GM15510 (cell line): ENCODE measurements around the gene PCDHGA12.
"Not testable (repeated sequence)": the region's sequence is repeated elsewhere in the genome, so short reads cannot be mapped to it uniquely, and the experiment has no call there.

ENCODE experiments used
- POLR2A ChIP-seq: IDR thresholded peaks from 3 replicates; pipeline ENCODE4 v1.6.1; 2011; ENCODE audit warnings: borderline replicate concordance; ENCODE audit not compliant: insufficient read length; ENCODE audit errors: extremely low read depth

PCDHGA12 gene

GRCh38 chr5:141430332-141431113, at the start of gene PCDHGA12:
Gene PCDHGA12 (plus strand): TSS chr5:141430507. CDS start chr5:141430760, 253 bp downstream.
- TF ChIP-seq POLR2A, result no peak

GRCh38 chr5:141382469-141383294, 47.6 kb upstream of the PCDHGA12 start, which contains the start of gene PCDHGA7:
Gene PCDHGA7 (plus strand): TSS chr5:141382742. CDS start chr5:141382900, 158 bp downstream.
- TF ChIP-seq POLR2A, result no peak

DNA sequence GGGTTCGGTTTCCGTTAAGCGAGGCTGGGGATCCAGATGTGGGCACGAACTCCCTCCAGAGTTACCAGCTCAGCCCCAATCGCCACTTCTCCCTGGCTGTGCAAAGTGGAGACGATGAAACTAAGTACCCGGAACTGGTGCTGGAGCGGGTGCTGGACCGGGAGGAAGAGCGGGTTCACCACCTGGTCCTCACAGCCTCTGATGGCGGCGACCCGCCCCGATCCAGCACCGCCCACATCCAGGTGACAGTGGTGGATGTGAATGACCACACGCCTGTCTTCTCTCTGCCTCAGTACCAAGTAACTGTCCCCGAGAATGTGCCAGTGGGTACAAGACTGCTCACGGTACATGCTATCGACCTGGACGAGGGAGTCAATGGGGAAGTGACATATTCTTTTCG, 47.0 kb upstream of the PCDHGA12 start:
- no peak for TF ChIP-seq POLR2A

DNA sequence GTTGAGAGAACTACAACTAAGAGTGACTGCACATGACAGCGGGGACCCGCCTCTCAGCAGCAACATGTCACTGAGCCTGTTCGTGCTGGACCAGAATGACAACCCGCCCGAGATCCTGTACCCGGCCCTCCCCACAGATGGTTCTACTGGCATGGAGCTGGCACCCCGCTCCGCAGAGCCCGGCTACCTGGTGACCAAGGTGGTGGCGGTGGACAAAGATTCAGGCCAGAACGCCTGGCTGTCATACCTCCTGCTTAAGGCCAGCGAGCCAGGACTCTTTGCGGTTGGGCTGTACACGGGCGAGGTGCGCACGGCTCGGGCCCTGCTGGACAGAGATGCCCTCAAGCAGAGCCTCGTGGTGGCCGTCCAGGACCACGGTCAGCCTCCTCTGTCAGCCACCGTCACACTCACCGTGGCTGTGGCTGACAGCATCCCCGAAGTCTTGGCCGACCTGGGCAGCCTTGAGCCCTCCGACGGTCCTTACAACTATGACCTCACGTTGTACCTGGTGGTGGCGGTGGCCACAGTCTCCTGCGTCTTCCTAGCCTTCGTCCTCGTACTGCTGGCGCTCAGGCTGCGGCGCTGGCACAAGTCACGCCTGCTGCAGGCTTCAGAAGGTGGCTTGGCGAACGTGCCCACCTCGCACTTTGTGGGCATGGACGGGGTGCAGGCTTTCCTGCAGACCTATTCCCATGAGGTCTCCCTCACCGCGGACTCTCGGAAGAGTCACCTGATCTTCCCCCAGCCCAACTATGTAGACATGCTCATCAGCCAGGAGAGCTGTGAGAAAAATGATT, 45.6 kb upstream of the PCDHGA12 start:
- no peak for TF ChIP-seq POLR2A

DNA sequence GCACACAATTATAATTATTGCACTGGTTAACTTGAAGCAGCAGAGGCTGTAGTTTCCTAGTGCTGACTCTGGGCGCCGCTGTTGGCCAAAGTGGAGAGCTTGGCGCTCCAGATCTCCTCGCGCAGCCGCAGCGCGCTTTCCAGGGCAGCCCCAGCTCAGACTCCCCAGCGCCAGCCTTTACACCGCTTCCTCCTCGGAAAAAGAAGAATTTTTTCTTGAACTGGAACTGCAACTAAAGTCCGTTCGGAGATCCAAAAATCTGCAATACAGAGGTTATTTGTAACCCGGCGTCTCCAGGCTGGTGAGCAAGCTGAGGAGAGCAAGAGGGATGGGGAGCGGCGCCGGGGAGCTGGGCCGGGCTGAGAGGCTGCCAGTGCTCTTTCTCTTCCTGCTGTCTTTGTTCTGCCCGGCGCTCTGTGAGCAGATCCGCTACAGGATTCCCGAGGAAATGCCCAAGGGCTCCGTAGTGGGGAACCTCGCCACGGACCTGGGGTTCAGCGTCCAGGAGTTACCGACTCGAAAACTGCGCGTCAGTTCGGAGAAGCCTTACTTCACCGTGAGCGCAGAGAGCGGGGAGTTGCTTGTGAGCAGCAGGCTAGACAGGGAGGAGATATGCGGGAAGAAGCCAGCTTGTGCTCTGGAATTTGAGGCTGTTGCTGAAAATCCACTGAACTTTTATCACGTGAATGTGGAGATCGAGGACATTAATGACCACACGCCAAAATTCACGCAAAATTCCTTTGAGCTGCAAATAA, 42.6 kb upstream of the PCDHGA12 start, which contains the start of gene PCDHGB4:
Gene PCDHGB4, plus strand, starts transcription at position 142 of the 755 bp plus-strand sequence. Its CDS starts 187 bp downstream, at position 329.
- not testable (repeated sequence) for TF ChIP-seq POLR2A

DNA sequence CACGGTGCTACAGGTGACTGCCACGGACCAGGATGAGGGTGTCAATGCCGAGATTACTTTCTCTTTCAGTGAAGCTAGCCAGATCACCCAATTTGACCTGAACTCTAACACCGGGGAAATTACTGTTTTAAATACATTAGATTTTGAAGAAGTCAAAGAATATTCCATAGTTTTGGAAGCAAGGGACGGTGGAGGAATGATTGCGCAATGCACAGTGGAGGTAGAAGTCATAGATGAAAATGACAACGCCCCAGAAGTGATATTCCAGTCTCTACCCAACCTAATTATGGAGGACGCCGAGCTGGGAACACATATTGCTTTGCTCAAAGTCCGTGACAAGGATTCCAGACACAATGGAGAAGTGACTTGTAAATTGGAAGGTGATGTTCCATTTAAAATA, 41.6 kb upstream of the PCDHGA12 start:
- TF ChIP-seq POLR2A, result no peak

- no peak for TF ChIP-seq POLR2A
Measured at GRCh38 chr5:141389153-141390042, 40.9 kb upstream of the PCDHGA12 start.

DNA sequence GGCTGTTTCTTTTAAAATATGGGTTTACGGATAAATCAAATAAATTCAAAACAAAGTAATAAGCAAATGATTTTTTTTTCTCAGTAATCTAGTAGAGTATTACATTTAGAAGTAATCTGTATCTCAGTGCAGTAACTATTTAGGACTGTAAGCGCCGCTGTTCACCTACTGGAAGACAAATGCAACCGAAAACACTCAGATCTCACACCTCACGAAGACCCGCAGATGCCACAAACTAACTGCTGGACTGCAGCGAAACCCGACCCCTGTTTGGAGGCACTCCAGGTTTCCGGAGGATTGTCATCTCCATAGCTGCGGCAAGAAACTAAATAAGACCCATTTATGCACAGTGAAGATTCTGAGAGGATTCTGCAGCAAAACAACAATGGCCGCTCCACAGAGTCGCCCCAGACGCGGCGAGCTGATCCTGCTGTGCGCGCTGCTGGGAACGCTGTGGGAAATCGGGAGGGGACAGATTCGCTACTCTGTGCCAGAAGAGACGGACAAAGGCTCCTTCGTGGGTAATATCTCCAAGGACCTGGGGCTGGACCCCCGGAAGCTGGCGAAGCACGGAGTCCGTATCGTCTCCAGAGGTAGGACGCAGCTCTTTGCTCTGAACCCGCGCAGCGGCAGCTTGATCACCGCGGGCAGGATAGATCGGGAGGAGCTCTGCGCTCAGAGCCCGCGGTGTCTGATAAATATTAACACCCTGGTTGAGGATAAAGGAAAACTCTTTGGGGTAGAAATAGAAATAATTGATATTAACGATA, 37.7 kb upstream of the PCDHGA12 start, which contains the start of gene PCDHGA8:
Gene PCDHGA8, plus strand, starts transcription at position 205 of the 770 bp plus-strand sequence. Its CDS starts 181 bp downstream, at position 386.
- TF ChIP-seq POLR2A, result no peak

DNA sequence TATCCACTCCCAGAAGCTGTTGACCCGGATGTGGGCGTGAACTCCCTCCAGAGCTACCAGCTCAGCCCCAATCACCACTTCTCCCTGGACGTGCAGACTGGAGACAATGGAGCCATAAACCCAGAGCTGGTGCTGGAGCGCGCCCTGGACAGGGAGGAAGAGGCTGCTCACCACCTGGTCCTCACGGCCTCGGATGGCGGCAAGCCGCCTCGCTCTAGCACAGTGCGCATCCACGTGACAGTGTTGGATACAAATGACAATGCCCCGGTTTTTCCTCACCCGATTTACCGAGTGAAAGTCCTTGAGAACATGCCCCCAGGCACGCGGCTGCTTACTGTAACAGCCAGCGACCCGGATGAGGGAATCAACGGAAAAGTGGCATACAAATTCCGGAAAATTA, 37.0 kb upstream of the PCDHGA12 start:
- no peak for TF ChIP-seq POLR2A

GRCh38 chr5:141397756-141398551, 32.4 kb upstream of the PCDHGA12 start, which contains the start of gene PCDHGB5:
Gene PCDHGB5 (plus strand): TSS chr5:141397947. CDS start chr5:141398128, 181 bp downstream.
- TF ChIP-seq POLR2A, result not testable (repeated sequence)

- no peak for TF ChIP-seq POLR2A
Measured at GRCh38 chr5:141398608-141399007, 31.7 kb upstream of the PCDHGA12 start.

- TF ChIP-seq POLR2A, result no peak
Measured at GRCh38 chr5:141399555-141400258, 30.6 kb upstream of the PCDHGA12 start.
